HG02973 (cell line): ENCODE data around the gene FAM171A2.
A peak's percentile ranks its signal among the peaks of the same experiment; 100 is the strongest.

Experiments used
- ATAC-seq: cut with Tn5 transposase; IDR thresholded peaks from one replicate; pipeline ENCODE4 v1.9.1; 2021; ENCODE audit warnings: moderate library complexity; ENCODE audit not compliant: unreplicated experiment

The FAM171A2 gene

GRCh38 chr17:44361292-44362260 is 2.1 kb downstream of the FAM171A2 start:
- no peak for ATAC-seq

GRCh38 chr17:44360826-44361225 is 2.8 kb downstream of the FAM171A2 start:
- no peak for ATAC-seq

- ATAC-seq: no peak
Measured at GRCh38 chr17:44360144-44360533, 3.5 kb downstream of the FAM171A2 start.

DNA sequence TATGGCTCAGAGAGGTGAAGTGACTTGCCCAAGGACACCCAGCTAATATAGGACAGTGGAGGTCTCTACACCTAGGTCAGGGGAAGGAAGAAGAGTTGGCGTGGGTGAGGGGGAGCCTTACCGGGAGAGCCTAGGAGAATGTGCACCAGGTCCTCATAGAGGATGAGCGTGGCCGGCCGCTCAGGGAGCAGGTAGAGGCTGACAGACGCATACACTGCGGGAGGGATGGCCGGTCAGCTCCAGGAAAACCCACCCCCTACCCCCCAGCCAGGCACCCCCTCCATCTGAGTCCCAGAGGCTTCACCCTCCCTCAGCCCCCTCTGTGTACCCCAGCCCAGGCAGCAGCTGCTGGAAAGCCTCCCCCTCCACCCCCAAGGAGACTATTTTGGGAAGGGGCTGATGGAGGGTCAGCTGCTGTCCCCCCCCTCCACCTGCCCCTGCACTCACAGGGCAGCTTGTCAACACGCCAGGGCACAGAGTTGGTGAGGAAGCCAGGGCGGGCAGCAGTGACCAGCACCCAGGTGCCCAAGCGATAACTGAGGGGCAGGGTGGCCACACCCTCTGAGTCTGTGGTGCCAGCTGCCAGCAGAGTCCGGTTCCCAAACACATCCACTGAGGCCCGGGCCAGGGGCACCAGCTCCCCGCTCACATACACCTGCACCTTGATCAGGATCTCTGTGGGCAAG is 4.1 kb downstream of the FAM171A2 start:
- no peak for ATAC-seq

- ATAC-seq: no peak
Measured at GRCh38 chr17:44359006-44359405, 4.6 kb downstream of the FAM171A2 start.

DNA sequence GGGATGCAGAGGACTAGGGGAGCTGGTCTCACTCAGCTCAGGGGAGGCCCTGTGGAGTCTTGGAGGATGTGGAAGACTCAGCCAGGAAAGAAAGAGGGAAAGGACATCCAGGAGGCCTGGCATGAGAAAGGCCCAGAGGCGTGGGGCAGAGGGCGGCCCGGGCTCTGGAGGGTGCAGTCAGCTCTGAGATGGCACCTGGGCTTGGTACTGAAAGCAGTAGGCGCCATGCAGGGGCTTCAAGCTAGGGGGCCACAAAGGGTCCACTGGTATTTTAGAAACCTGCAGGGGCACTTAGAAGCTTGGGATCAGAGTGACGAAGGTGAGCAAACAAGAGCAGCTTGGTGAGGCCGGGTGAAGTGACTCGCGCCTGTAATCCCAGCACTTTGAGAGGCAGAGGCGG is 5.6 kb downstream of the FAM171A2 start:
- ATAC-seq: no peak

DNA sequence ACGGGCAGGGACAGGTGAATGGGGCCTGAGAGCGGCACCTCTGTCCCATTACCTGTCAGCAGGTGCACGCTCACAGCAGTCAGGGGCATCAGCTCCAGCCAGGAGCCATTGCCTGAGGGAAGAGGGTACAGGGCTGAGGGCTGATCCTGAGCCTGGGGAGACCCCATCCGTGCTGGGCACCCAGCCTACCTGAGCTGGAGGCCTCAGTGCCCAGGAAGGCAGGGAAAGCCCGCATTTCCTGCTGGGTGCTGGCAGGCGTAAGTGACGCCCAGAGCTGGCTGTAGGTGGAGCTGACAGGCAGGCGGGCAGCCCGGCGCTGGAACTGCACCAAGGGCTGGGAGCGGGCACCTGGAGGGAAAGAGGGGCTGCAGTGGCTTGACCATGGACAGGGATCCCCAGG is 7.4 kb downstream of the FAM171A2 start:
- no peak for ATAC-seq

GRCh38 chr17:44355642-44356099 is 8.0 kb downstream of the FAM171A2 start:
- ATAC-seq: no peak

DNA sequence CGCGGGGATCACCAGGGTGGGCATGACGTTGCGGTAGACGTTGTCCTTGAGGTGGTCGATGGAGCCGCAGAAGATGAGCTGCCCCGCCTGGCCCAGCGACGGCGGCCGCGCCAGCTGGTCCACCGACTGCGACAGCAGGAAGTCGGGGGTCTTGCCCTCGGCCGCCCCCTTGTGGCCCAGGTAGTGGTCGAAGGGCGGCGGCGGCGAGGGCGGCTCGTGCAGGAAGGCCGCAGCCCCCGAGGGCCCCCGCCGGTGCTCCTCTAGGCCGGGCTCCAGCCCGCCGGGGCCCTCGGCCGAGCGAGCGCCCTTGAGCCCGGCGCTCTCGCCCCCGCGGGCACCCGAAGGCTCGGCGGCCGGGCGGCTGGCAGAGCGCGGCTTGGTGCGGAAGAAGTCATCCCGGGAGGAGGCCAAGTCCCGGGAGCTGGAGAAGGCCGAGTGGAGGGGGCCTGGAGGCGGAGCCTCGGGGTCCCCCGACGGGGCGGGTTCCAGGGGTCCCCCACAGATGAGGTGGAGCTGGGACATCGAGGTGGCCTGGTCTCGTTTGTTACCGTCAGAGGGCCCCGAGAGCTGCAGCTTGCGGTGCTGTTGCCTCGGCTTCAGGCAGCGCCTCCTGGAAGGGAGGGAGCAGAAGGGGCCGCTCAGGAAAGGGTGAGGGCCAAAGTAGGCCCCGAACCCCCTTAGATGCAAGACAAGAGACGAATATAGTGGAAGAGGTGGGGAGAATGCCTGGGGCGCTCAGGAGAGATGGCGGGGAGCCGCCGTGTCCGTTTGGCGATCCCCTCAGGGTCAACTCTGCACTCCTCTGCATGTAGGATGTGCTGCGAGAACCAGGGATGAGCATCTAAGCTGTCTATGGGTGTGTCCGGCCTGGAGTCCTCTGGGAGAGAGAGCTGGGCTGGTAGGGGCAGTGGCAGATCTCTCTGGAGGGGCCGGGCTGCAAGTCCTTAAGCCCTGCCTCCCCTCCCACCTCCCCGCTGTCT is 8.8 kb downstream of the FAM171A2 start:
- ATAC-seq: no peak

DNA sequence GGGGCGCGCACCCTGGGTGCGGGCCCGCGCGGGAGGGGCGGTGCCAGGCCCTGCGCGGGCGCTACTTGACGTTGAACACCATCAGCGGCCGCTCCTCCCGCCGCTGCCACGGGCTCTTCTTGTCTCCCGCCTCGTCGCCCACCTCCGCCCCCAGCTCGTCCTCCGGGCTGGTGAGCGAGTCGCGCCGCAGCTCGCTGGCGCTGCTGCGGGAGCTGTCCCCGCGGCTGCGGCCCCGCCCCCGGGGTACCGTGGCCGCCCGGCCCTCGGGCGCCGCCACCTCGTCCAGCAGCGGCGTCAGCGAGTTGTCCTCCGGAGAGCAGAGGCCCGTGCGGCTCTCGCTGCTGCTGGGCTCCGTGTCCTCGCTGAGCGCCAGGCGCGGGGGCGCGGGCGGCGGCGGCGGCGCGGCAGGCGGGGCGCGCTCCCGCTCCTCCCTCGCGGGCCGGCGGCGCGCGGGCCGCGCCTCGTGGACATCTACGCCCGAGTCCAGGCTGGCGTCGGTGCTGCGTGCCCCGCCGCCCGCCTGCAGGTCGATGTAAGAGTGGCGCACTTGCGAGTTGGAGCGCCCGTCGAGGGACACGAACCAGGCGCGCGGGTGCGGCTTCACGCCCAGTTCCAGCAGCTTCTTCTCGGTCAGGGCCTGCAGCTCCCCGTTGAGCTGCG is 9.9 kb downstream of the FAM171A2 start:
- no peak for ATAC-seq

- ATAC-seq: no peak
Measured at GRCh38 chr17:44352828-44353671, 10.6 kb downstream of the FAM171A2 start.

GRCh38 chr17:44351961-44352827 is 11.5 kb downstream of the FAM171A2 start:
- no peak for ATAC-seq

GRCh38 chr17:44351464-44351863 is 12.2 kb downstream of the FAM171A2 start:
- ATAC-seq: no peak

- ATAC-seq: no peak
Measured at GRCh38 chr17:44350733-44351226, 12.9 kb downstream of the FAM171A2 start.

- ATAC-seq: no peak
Measured at GRCh38 chr17:44349553-44350070, 14.0 kb downstream of the FAM171A2 start.

GRCh38 chr17:44348988-44349364 is 14.7 kb downstream of the FAM171A2 start:
- ATAC-seq: no peak

- ATAC-seq: peak; percentile 38
Measured at GRCh38 chr17:44348234-44348987, 15.2 kb downstream of the FAM171A2 start.
